Right ventricle myocardium superior (tissue), 1 donor: ENCODE results near the gene NUDT19. TPM values are rescaled to one million over a fixed set of nuclear protein-coding genes. Genes with fewer than 3 reads are reported as not detected.
"Not testable (repeated sequence)": the region's sequence is repeated elsewhere in the genome, so short reads cannot be mapped to it uniquely, and the experiment has no call there.

Source experiments
- ATAC-seq: fragments of 200-7000 bp; cut with Tn5 transposase; one replicate; pipeline ENCODE4 v1.9.1; 2020; ENCODE audit warnings: mild to moderate bottlenecking; ENCODE audit not compliant: poor library complexity
- DNase-seq: peaks from one replicate; pipeline ENCODE4 v3.0.0-alpha.2; 2020
- intact Hi-C: fragments of 100-400 bp; cut with DNase I; formaldehyde crosslinking; loops from one replicate; pipeline ENCODE4 v1.11.2; 2022
- total RNA-seq: library from RNA; stranded (reverse); fragmentation: NEBNext Ultra II Directional; extraction: Animal tissue kit (Norgen Biotek cat#: 25700); gene quantifications from one replicate; pipeline ENCODE4 v1.2.1, GENCODE V29; 2021
- donor health status: DM: no; HTN: yes; CAD: no; lungs with severe emphysema.

Gene NUDT19
- total RNA-seq, 1 donor from 2014 or later, result 24.1 TPM

DNA sequence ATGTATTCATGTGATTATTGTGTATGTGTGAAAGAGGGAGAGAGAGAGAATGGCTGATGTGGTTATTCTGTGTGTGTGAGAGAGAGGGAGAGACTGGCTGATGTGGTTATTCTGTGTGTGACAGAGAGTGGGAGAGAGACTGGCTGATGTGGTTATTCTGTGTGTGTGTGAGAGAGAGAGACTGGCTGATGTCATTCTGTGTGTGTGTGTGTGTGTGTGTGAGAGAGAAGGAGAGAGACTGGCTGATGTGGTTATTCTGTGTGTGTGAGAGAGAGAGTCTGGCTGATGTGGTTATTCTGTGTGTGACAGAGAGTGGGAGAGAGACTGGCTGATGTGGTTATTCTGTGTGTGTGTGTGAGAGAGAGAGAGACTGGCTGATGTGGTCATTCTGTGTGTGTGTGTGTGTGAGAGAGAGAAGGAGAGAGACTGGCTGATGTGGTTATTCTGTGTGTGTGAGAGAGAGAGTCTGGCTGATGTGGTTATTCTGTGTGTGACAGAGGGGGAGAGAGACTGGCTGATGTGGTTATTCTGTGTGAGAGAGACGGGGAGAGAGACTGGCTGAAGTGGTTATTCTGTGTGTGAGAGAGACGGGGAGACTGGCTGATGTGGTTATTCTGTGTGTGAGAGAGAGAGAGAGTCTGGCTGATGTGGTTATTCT is 54.1 kb downstream of the NUDT19 start:
- ATAC-seq, intact Hi-C loops, DNase-seq: not testable (repeated sequence)

- intact Hi-C loops, ATAC-seq, DNase-seq: not testable (repeated sequence)
Observed at GRCh38 chr19:32746631-32747196, 55.1 kb downstream of the NUDT19 start.

- intact Hi-C loops, result no loop called here
- ATAC-seq (no peak), DNase-seq (no peak)
Observed at GRCh38 chr19:32748497-32748896, 56.9 kb downstream of the NUDT19 start.

DNA sequence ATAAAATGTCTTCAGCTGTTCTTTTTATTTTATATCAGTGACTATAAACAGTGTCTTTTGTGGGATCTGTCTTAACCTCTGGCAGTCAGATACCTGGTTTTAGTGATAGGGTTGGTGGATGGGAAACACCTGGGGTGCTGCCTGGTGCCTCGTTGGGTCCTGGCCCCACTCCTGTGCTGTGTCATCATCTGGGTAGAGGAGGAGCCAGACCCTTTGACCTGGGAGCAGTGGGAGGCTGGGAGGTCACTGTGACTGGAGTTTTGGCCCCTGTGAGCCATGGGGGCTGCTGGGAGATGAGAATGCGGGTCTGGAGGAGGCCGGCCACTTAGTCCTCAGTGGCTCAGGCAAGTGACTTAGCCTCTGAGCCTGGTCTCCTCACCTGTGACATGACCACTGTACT is 57.3 kb downstream of the NUDT19 start:
- DNase-seq (no peak), ATAC-seq (no peak)
- intact Hi-C loops, result no loop called here

DNA sequence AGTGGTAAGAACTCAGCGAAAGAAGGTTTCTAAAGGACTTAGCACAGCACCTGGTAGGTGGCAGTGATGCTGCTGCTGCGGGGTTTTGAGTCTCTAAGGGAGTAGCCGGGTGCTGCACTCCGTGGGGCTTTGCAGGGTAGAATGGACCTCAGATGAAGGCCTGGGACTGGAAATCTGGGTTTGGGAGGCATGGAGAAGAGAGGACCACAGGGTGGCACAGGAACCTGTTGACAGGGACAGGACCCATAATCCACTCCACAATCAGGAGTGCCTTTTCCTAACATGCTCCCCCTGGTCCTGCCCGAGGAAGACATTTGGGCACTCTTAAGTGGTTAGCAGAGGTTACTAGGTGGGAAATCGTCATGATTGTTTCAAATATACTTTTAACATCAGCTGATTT is 57.7 kb downstream of the NUDT19 start:
- intact Hi-C loops, result no loop called here
- ATAC-seq (no peak), DNase-seq (no peak)

- intact Hi-C loops, result no loop called here
- no peak for ATAC-seq
- no peak for DNase-seq
Observed at GRCh38 chr19:32750441-32751055, 58.9 kb downstream of the NUDT19 start.

DNA sequence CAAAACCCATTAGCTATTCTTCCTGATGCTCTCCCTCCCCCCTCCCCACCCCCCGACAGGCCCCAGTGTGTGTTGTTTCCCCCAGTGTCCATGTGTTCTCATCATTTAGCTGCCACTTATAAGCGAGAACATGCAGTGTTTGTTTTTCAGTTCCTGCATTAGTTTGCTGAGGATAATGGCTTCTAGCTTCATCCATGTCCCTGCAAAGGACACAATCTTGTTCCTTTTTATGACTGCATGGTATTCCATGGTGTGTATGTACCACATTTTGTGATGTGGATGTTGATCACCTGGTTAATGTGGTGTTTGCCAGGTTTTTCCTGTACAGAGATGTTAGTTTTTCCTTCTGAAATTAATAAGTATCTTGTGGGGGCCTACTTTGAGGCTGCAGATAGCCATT is 59.4 kb downstream of the NUDT19 start:
- DNase-seq, result no peak
- ATAC-seq, result no peak
- intact Hi-C loops, result no loop called here

GRCh38 chr19:32757189-32757588 is 65.6 kb downstream of the NUDT19 start:
- intact Hi-C loops, result no loop called here
- ATAC-seq (no peak), DNase-seq (no peak)

Other genes starting within 250 kb of the NUDT19 start
- 137 TPM for gene PDCD5, start 110.6 kb upstream of the NUDT19 start, total RNA-seq
- 22.6 TPM for gene ANKRD27, start 16.6 kb upstream of the NUDT19 start, total RNA-seq
- 14.3 TPM for gene RGS9BP, start 16.0 kb upstream of the NUDT19 start, total RNA-seq
- not detected for gene TDRD12, start 27.9 kb downstream of the NUDT19 start, total RNA-seq
- not detected for gene SLC7A9, start 177.9 kb downstream of the NUDT19 start, total RNA-seq